Measurements from ENCODE around the gene CYB5R2. TPM values are rescaled to one million over a fixed set of nuclear protein-coding genes. Genes with fewer than 3 reads are reported as not detected.

Gene CYB5R2
- total and polyA plus RNA-seq, 8 donors, result 4.1 to 18.3 (median 10.3) TPM; not detected in 1

DNA sequence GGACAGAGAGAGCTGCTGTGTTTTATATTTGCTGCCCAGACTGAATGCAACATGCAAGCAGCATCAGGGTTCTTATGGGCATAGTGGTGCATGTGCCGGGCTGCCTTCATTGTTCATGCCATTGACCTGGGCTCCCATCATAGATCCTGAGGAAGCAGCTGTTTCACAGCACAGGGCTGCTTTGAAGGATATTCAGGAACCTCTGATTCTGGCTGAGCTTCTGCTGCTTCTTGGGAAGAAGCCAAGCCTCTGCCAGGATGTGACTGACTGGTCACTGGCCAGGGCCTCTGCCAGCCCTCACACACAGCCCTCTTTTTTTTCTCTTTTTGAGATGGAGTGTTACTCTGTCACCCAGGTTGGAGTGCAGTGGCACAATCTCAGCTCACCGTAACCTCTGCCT is 43.3 kb downstream of the CYB5R2 start:
- 90 to 95% (median 94%) methylated on average over 2 of the region's 2 CpGs for WGBS, 5 donors
- Histone ChIP-seq H3K9me3 (no peaks in the 10 kb centered on the region), H3K27ac (peak overlapping the region in 1 of 5 donors; percentile 8), H3K4me1 (peaks cover 0 to 4% (median 0%) of the 10 kb centered on the region in 4 donors), H3K36me3 (peaks cover 57 to 98% (median 94%) of the 10 kb centered on the region in 4 donors), H3K27me3 (no peaks in the 10 kb centered on the region), H3K4me3 (no peak overlapping the region)
- intact Hi-C loops (cut with DNase I; ENCODE audit: low total_unique reads), result no loop called here
- TF ChIP-seq EP300 (IDR thresholded peaks at IDR 0.05) (no peak), POLR2A (IDR thresholded peaks at IDR 0.05) (no peak), POLR2AphosphoS5 (IDR thresholded peaks at IDR 0.05) (no peak)
- TF ChIP-seq, protein P1, sequence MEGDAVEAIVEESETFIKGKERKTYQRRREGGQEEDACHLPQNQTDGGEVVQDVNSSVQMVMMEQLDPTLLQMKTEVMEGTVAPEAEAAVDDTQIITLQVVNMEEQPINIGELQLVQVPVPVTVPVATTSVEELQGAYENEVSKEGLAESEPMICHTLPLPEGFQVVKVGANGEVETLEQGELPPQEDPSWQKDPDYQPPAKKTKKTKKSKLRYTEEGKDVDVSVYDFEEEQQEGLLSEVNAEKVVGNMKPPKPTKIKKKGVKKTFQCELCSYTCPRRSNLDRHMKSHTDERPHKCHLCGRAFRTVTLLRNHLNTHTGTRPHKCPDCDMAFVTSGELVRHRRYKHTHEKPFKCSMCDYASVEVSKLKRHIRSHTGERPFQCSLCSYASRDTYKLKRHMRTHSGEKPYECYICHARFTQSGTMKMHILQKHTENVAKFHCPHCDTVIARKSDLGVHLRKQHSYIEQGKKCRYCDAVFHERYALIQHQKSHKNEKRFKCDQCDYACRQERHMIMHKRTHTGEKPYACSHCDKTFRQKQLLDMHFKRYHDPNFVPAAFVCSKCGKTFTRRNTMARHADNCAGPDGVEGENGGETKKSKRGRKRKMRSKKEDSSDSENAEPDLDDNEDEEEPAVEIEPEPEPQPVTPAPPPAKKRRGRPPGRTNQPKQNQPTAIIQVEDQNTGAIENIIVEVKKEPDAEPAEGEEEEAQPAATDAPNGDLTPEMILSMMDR (IDR thresholded peaks at IDR 0.05), result no peak
- DNase-seq, result peak; percentile 14 to 45

DNA sequence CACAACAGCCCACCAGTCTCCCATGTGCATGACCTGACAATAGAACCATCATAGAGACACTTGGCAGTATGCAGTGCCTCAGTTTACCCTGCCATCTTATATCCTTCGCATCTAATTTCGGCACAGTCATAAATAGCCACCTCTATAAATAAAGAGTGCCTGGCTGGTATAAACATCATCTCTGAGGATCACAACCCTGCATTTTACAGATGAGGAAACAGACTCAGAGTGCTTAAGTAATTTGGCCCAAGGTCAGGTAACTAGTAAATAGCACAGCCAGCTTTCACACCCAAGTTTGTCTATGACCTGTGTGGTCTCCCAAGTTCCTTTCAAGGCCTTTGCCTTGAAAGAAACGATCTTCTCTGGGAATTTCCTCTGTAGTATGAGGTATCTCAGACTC is 44.6 kb downstream of the CYB5R2 start:
- Histone ChIP-seq H3K27me3 (no peaks in the 10 kb centered on the region), H3K27ac (peak overlapping the region in 1 of 5 donors; percentile 17), H3K36me3 (peaks cover 53 to 98% (median 91%) of the 10 kb centered on the region in 4 donors), H3K4me3 (no peak overlapping the region), H3K9me3 (no peaks in the 10 kb centered on the region), H3K4me1 (peaks cover 0 to 4% (median 0%) of the 10 kb centered on the region in 4 donors)
- WGBS, 5 donors, result 61 to 80% (median 71%) methylated on average over 3 of the region's 3 CpGs
- intact Hi-C loops (cut with DNase I; ENCODE audit: low total_unique reads), result no loop called here
- no peak for DNase-seq
- TF ChIP-seq EP300 (IDR thresholded peaks at IDR 0.05), result no peak
- TF ChIP-seq POLR2AphosphoS5 (IDR thresholded peaks at IDR 0.05), result no peak
- TF ChIP-seq, protein P1 (IDR thresholded peaks at IDR 0.05), result no peak
- TF ChIP-seq POLR2A (IDR thresholded peaks at IDR 0.05), result no peak

DNA sequence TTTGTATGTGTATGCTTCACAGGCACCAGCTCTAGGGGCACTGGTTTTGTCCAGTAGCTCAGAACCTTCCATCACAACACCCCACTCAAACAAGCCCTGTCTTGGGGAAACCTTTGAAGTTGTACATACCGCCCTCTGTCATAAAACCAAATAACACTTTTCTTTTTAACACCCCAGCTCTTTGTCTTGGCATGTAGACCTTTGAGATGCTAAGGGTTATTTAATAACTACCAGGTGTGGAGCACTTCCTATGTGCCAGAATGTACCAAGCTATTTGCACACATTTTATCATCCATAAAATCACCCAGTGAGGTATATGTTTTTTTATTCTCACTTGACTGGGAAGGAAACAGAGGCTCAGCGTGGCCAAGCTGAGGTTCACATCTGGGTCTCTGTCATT is 50.6 kb downstream of the CYB5R2 start:
- Histone ChIP-seq H3K4me3 (no peak overlapping the region), H3K27me3 (no peaks in the 10 kb centered on the region), H3K4me1 (peaks cover 0 to 8% (median 0%) of the 10 kb centered on the region in 4 donors), H3K36me3 (peaks cover 13 to 85% (median 65%) of the 10 kb centered on the region in 4 donors), H3K9me3 (no peaks in the 10 kb centered on the region), H3K27ac (no peak overlapping the region)
- TF ChIP-seq POLR2AphosphoS5 (IDR thresholded peaks at IDR 0.05), result no peak
- TF ChIP-seq POLR2A (IDR thresholded peaks at IDR 0.05), result no peak
- TF ChIP-seq EP300 (IDR thresholded peaks at IDR 0.05), result no peak
- TF ChIP-seq, protein P1 (IDR thresholded peaks at IDR 0.05), result no peak
- 48 to 72% (median 63%) methylated on average over 2 of the region's 2 CpGs for WGBS, 5 donors
- no peak for DNase-seq
- intact Hi-C loops (cut with DNase I; ENCODE audit: low total_unique reads), result no loop called here

DNA sequence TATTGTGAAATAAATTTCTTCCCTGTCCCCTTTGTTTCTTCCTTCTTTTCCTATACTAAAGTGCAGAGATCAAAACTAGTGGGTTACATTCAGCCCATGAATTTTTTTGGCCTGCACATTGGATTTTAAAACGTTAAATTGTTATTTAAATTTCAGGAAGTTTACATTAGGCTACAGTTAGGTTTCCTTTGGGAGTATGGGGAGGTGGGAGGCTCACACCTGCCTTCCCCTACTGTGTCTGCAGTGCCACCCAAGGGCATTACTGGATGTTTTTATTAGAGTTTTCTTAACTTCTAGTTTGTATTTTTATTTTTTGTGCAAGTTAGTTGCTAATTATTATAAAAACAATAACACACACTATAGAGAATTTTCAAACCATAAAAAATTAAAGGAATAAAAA is 51.7 kb downstream of the CYB5R2 start:
- WGBS, 5 donors, result 3 to 12% (median 5%) methylated on average over 1 of the region's 1 CpG
- H3K9me3 ChIP-seq, result no peaks in the 10 kb centered on the region
- TF ChIP-seq POLR2A (IDR thresholded peaks at IDR 0.05), result no peak
- TF ChIP-seq EP300 (IDR thresholded peaks at IDR 0.05), result no peak
- TF ChIP-seq POLR2AphosphoS5 (IDR thresholded peaks at IDR 0.05), result no peak
- TF ChIP-seq, protein P1 (IDR thresholded peaks at IDR 0.05), result no peak
- intact Hi-C loops (cut with DNase I; ENCODE audit: low total_unique reads), result no loop called here
- no peaks in the 10 kb centered on the region for H3K27me3 ChIP-seq
- H3K4me1 ChIP-seq, result peaks cover 0 to 15% (median 0%) of the 10 kb centered on the region in 4 donors
- DNase-seq, result no peak
- H3K36me3 ChIP-seq, result peaks cover 13 to 86% (median 68%) of the 10 kb centered on the region in 4 donors
- no peak overlapping the region for H3K4me3 ChIP-seq
- no peak overlapping the region for H3K27ac ChIP-seq

All from stomach (tissue), 9 donors.